Gastroesophageal sphincter (tissue), 3 donors: ENCODE measurements around the gene CC2D1A.

ENCODE experiments used
- CTCF ChIP-seq, 4 experiments: fragments of 200-600 bp in 2 of 4; fragments of 450-650 bp in 2 of 4; sonication (generic) in 1 of 4; IDR thresholded peaks; one replicate each; pipeline ENCODE4 v1.5.1; 2017 to 2019; ENCODE audit warnings: antibody characterized with exemption in 4 of 4, mild to moderate bottlenecking in 2 of 4, moderate library complexity in 2 of 4
- EP300 ChIP-seq: sonication (generic); formaldehyde crosslinking; IDR thresholded peaks from one replicate; pipeline ENCODE4 v1.6.1; 2017; ENCODE audit warnings: antibody characterized with exemption, mild to moderate bottlenecking
- POLR2A ChIP-seq, 2 donors: fragments of 450-650 bp; IDR thresholded peaks; one replicate each; pipeline ENCODE4 v1.6.1; 2017; ENCODE audit warnings: antibody characterized with exemption in 2 of 2, mild to moderate bottlenecking in 2 of 2, moderate library complexity in 1 of 2

GRCh38 chr19:13908674-13909073 is 2.7 kb downstream of the CC2D1A start:
- TF ChIP-seq CTCF (IDR thresholded peaks at IDR 0.05) (no peak), POLR2A (IDR thresholded peaks at IDR 0.05) (no peak), EP300 (no peak)
